HepG2 (cell line): Measurements from ENCODE around the gene EMILIN1. TPM values are rescaled to one million over a fixed set of nuclear protein-coding genes. Genes with fewer than 3 reads are reported as not detected.

Experiments
- BRCA1 ChIP-seq: sonication (generic); formaldehyde crosslinking; IDR thresholded peaks from 2 replicates; pipeline ENCODE4 v1.4.0; 2020; ENCODE audit warnings: missing genetic modification reagents
- MEIS1 ChIP-seq: sonication (generic); formaldehyde crosslinking; IDR thresholded peaks from 2 replicates; pipeline ENCODE4 v1.9.0; 2021; ENCODE audit warnings: mild to moderate bottlenecking, missing genetic modification reagents, moderate library complexity, borderline replicate concordance
- MTF1 ChIP-seq: sonication (generic); formaldehyde crosslinking; IDR thresholded peaks from 2 replicates; pipeline ENCODE4 v1.5.0; 2020; ENCODE audit warnings: missing genetic modification reagents
- PAF1 ChIP-seq: IDR thresholded peaks from 2 replicates; pipeline ENCODE4 v1.6.1; 2016; ENCODE audit warnings: missing genetic modification reagents, missing compliant biosample characterization
- ZBTB21 ChIP-seq: sonication (generic); formaldehyde crosslinking; IDR thresholded peaks from 2 replicates; pipeline ENCODE4 v1.4.0; 2020; ENCODE audit warnings: missing genetic modification reagents
- ZNF20 ChIP-seq: sonication (generic); formaldehyde crosslinking; IDR thresholded peaks from 2 replicates; pipeline ENCODE4 v1.4.0; 2020; ENCODE audit warnings: mild to moderate bottlenecking, moderate library complexity, missing genetic modification reagents
- ZNF235 ChIP-seq: sonication (generic); formaldehyde crosslinking; IDR thresholded peaks from 2 replicates; pipeline ENCODE4 v1.8.1; 2023; ENCODE audit warnings: mild to moderate bottlenecking, missing genetic modification reagents, borderline replicate concordance
- ZNF343 ChIP-seq: sonication (generic); formaldehyde crosslinking; IDR thresholded peaks from 2 replicates; pipeline ENCODE4 v1.4.0; 2020; ENCODE audit warnings: mild to moderate bottlenecking, missing genetic modification reagents
- ZNF382 ChIP-seq: sonication (generic); formaldehyde crosslinking; IDR thresholded peaks from 2 replicates; pipeline ENCODE4 v1.5.0; 2020; ENCODE audit warnings: missing genetic modification reagents, mild to moderate bottlenecking, borderline replicate concordance
- ZNF549 ChIP-seq: sonication (generic); formaldehyde crosslinking; IDR thresholded peaks from 2 replicates; pipeline ENCODE4 v1.5.0; 2020; ENCODE audit warnings: missing genetic modification reagents
- polyA plus RNA-seq, 8 experiments: library from polyadenylated mRNA; depleted of rRNA in 3 of 8; stranded (reverse) in 7 of 8; unstranded in 1 of 8; fragments of >200 nt; fragmentation: Illumina TruSeq in 4 of 8; extraction: Trizol in 4 of 8; gene quantifications; 2 replicates each; pipeline versions ENCODE4 v1.2.1 to v1.2.3, GENCODE V29; 2011 to 2016; ENCODE audit warnings: low read depth in 4 of 8, missing spikeins in 1 of 8, mixed read lengths in 1 of 8; ENCODE audit not compliant: insufficient read depth in 1 of 8
- total RNA-seq, 5 experiments: library from RNA; depleted of rRNA; stranded (reverse); fragments of >200 nt; fragmentation: Illumina TruSeq; extraction: Trizol; gene quantifications; 2 replicates each; pipeline ENCODE4 v1.2.3, GENCODE V29; 2016; ENCODE audit warnings: low read depth in 1 of 5
- TF ChIP-seq, protein P1 (sequence below): sonication (generic); formaldehyde crosslinking; IDR thresholded peaks from 2 replicates; pipeline ENCODE4 v1.5.1; 2020; ENCODE audit warnings: mild to moderate bottlenecking, missing genetic modification reagents, borderline replicate concordance
- TF ChIP-seq, protein P2 (sequence below): sonication (generic); formaldehyde crosslinking; IDR thresholded peaks from 2 replicates; pipeline ENCODE4 v1.8.1; 2022; ENCODE audit warnings: mild to moderate bottlenecking, missing genetic modification reagents
- TF ChIP-seq, protein P3 (sequence below): sonication (generic); formaldehyde crosslinking; IDR thresholded peaks from 2 replicates; pipeline ENCODE4 v1.5.0; 2020; ENCODE audit warnings: mild to moderate bottlenecking, missing genetic modification reagents
- TF ChIP-seq, protein P4 (sequence below): sonication (generic); formaldehyde crosslinking; conservative IDR thresholded peaks from 2 replicates; pipeline ENCODE4 v1.5.0; 2020; ENCODE audit warnings: missing genetic modification reagents
- TF ChIP-seq, protein P5 (sequence below): sonication (generic); formaldehyde crosslinking; IDR thresholded peaks from 2 replicates; pipeline ENCODE4 v1.8.1; 2023; ENCODE audit warnings: mild to moderate bottlenecking, inconsistent platforms, moderate library complexity, missing genetic modification reagents, borderline replicate concordance

Gene EMILIN1
- total and polyA plus RNA-seq, 2 of the 13 experiments (the other 11 are each of a cell fraction or from before 2014, with no cell fraction given), result 8.1 to 9.7 TPM

DNA sequence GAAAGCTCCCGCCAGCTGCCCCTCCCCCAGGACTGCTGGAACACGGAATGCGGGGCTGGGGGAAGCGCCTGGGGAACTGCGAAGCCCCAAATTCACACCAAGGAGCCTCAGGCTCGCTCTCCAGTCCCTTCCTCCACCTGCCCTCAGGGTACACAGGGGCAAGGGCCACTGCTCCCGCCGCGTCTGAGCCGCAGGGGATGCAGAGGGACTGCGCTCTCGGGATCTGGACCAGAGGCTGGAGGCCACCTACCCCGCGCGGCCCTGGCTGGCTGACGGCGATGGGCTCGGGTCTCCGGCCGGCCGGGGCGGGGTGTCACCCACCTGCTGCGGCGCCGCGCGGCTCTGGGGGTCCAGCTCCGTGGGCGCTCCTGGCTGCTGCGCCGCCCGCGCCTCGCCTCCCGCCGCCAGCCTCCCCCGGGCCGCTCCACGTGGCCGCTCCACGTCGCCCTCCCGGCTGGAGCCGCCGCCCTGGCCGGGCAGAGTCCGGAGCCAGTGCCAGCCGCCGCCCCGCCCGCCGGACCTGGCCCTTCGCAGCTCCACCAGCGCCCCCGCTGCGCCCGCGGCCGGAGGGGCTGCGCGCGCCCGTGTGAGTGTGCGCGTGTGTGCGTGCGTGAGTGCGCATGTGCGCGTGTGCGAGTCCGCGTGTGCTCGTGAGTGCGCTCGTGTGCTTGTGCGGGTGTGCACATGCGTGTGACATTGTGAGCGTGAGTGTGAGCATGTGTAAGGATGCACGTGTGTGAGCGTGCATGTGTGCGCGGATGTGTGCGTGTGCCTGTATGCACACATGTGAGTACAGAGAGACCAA, 40.3 kb downstream of the EMILIN1 start, which contains the start of gene CGREF1 (continued):
- TF ChIP-seq, protein P1, sequence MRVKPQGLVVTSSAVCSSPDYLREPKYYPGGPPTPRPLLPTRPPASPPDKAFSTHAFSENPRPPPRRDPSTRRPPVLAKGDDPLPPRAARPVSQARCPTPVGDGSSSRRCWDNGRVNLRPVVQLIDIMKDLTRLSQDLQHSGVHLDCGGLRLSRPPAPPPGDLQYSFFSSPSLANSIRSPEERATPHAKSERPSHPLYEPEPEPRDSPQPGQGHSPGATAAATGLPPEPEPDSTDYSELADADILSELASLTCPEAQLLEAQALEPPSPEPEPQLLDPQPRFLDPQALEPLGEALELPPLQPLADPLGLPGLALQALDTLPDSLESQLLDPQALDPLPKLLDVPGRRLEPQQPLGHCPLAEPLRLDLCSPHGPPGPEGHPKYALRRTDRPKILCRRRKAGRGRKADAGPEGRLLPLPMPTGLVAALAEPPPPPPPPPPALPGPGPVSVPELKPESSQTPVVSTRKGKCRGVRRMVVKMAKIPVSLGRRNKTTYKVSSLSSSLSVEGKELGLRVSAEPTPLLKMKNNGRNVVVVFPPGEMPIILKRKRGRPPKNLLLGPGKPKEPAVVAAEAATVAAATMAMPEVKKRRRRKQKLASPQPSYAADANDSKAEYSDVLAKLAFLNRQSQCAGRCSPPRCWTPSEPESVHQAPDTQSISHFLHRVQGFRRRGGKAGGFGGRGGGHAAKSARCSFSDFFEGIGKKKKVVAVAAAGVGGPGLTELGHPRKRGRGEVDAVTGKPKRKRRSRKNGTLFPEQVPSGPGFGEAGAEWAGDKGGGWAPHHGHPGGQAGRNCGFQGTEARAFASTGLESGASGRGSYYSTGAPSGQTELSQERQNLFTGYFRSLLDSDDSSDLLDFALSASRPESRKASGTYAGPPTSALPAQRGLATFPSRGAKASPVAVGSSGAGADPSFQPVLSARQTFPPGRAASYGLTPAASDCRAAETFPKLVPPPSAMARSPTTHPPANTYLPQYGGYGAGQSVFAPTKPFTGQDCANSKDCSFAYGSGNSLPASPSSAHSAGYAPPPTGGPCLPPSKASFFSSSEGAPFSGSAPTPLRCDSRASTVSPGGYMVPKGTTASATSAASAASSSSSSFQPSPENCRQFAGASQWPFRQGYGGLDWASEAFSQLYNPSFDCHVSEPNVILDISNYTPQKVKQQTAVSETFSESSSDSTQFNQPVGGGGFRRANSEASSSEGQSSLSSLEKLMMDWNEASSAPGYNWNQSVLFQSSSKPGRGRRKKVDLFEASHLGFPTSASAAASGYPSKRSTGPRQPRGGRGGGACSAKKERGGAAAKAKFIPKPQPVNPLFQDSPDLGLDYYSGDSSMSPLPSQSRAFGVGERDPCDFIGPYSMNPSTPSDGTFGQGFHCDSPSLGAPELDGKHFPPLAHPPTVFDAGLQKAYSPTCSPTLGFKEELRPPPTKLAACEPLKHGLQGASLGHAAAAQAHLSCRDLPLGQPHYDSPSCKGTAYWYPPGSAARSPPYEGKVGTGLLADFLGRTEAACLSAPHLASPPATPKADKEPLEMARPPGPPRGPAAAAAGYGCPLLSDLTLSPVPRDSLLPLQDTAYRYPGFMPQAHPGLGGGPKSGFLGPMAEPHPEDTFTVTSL (CRISPR knock-in tag), result no peak
- no peak for TF ChIP-seq MEIS1 (CRISPR knock-in tag)
- no peak for TF ChIP-seq ZNF20 (CRISPR knock-in tag)
- TF ChIP-seq PAF1 (CRISPR knock-in tag), result no peak
- TF ChIP-seq MTF1 (CRISPR knock-in tag), result no peak
- TF ChIP-seq, protein P2, sequence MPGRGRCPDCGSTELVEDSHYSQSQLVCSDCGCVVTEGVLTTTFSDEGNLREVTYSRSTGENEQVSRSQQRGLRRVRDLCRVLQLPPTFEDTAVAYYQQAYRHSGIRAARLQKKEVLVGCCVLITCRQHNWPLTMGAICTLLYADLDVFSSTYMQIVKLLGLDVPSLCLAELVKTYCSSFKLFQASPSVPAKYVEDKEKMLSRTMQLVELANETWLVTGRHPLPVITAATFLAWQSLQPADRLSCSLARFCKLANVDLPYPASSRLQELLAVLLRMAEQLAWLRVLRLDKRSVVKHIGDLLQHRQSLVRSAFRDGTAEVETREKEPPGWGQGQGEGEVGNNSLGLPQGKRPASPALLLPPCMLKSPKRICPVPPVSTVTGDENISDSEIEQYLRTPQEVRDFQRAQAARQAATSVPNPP (CRISPR knock-in tag), result no peak
- no peak for TF ChIP-seq BRCA1 (CRISPR knock-in tag)
- no peak for TF ChIP-seq ZBTB21 (CRISPR knock-in tag)
- TF ChIP-seq ZNF549 (CRISPR knock-in tag), result no peak
- no peak for TF ChIP-seq ZNF343
- TF ChIP-seq ZNF235, result no peak
- TF ChIP-seq, protein P3, sequence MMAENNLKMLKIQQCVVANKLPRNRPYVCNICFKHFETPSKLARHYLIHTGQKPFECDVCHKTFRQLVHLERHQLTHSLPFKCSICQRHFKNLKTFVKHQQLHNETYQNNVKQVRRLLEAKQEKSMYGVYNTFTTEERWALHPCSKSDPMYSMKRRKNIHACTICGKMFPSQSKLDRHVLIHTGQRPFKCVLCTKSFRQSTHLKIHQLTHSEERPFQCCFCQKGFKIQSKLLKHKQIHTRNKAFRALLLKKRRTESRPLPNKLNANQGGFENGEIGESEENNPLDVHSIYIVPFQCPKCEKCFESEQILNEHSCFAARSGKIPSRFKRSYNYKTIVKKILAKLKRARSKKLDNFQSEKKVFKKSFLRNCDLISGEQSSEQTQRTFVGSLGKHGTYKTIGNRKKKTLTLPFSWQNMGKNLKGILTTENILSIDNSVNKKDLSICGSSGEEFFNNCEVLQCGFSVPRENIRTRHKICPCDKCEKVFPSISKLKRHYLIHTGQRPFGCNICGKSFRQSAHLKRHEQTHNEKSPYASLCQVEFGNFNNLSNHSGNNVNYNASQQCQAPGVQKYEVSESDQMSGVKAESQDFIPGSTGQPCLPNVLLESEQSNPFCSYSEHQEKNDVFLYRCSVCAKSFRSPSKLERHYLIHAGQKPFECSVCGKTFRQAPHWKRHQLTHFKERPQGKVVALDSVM (CRISPR knock-in tag), result peak; percentile 47; the same call in 1 of the 2 replicates
- no peak for TF ChIP-seq ZNF382
- TF ChIP-seq, protein P4, sequence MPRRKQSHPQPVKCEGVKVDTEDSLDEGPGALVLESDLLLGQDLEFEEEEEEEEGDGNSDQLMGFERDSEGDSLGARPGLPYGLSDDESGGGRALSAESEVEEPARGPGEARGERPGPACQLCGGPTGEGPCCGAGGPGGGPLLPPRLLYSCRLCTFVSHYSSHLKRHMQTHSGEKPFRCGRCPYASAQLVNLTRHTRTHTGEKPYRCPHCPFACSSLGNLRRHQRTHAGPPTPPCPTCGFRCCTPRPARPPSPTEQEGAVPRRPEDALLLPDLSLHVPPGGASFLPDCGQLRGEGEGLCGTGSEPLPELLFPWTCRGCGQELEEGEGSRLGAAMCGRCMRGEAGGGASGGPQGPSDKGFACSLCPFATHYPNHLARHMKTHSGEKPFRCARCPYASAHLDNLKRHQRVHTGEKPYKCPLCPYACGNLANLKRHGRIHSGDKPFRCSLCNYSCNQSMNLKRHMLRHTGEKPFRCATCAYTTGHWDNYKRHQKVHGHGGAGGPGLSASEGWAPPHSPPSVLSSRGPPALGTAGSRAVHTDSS (CRISPR knock-in tag), result no peak
- TF ChIP-seq, protein P5, sequence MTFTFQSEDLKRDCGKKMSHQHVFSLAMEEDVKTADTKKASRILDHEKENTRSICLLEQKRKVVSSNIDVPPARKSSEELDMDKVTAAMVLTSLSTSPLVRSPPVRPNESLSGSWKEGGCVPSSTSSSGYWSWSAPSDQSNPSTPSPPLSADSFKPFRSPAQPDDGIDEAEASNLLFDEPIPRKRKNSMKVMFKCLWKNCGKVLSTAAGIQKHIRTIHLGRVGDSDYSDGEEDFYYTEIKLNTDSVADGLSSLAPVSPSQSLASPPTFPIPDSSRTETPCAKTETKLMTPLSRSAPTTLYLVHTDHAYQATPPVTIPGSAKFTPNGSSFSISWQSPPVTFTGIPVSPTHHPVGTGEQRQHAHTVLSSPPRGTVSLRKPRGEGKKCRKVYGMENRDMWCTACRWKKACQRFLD (CRISPR knock-in tag), result no peak
